SIG-M5 treated with dmso at 0.1 percent for 504 hours (cell line): ENCODE measurements around the gene HOATZ.

Experiments used
- DNase-seq: peaks from one replicate; lab custom pipeline; 2025; ENCODE audit not compliant: unreplicated experiment; lab: John Stamatoyannopoulos, UW

Gene HOATZ

DNA sequence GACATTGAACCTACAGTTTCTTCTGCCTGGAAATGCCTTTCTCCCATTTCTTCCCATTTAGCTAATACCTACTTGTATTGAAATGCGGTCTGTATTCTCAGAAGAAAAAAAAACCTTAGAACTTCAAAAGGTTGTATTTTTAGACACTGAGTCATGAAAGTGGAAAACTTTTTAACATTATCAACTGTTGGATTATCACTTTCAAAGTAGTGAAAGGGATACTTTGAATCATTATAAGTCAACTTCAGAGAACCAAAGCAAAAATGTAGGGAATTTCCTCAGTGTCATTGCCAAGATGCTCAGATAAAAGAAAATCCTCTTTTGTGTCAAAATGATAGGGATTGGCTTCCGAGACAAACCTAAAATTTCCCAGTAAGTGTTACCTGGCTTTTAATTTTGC lies 6.6 kb downstream of the HOATZ start:
- DNase-seq: no peak

DNA sequence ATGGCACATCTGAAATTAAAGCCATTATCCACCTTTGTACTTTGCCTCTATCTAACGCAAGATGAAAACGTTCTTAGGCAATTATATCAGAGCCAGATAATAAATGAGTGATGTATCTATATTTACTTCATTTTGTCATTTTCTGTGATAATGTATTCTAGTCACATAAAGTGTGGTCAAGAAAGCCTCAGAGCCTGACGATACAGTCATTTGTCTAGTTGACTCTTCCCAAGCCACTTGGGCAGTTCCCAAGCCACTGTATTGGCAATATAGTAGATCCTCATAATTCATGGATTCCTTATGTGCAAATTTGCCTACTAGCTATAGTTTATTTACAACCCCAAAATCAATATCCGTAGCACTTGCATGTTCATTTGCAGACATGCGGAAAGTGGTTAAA lies 7.8 kb downstream of the HOATZ start:
- DNase-seq: no peak

DNA sequence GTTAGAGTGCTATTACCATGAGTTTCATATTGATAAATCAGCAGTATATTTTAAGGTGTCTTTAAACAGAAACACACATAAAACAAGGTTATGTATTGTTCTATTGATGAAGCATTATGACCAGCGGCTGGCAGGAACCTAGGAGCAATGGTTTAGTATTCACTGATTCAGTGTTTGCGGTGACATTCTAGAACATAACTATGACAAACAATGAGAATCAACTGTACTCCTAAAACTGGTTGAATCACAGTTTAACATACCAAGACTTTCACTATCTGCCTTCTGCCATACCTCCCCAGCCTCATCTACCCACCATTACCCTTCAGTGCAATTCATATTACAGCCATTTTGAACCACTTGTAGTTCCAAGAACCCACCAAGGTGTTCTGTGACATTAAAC lies 8.8 kb downstream of the HOATZ start:
- no peak for DNase-seq

DNA sequence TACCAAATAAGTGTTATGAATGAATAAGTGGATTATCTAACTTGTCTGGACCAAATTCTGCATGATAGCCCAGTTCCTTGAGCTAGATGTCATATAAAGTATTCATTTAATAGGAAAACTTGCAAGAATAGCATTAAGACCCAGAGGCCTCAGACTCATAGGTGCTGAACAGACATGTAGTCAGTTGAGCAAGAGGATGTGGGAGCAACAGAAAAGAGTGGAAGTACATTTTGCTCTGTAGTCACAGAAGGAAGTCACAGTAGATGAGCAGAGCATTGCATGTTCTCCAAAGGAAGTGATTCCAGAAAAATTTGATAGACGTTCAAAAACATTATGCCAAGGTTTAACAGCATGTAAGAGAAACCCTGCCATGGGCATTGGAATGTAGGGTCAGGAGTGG lies 9.5 kb downstream of the HOATZ start:
- peak; percentile 14 for DNase-seq

DNA sequence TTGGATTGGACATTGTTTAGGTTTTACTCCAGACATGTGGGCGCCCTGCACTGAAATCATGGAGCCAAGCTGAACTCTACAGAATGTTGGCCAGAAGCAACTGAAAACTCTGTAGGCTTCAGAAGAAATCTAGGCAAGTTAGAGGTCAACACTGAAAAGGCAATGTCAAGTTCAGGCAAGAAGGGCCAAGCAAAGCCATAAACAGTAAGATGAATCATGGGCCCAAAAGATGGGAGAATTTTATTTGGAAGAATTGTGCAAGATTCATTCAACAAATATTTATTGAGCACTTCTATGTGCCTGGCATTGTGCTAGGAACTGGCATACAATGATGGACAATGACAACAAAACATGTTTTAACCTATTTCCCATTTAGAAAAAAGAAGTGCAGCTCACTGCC lies 10.9 kb downstream of the HOATZ start:
- DNase-seq: no peak

DNA sequence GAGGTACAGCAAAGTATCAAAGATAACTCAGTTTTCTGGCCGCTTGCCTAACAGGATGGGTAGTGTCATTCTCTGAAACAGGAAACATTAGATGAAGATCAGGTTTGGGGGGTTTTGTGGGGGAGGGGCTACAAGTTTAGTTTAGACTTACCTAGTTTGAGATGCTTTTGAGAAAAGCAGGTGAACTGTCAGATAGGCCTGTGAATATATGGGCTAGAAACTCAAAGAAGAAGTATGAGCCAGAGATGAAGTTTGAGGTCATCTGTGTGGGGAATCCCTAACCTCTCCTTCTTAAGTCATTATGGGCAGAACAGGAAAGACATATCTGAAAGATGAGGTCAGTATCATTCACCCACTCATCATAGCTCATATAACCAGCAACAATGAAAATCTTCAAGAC lies 11.9 kb downstream of the HOATZ start:
- no peak for DNase-seq

DNA sequence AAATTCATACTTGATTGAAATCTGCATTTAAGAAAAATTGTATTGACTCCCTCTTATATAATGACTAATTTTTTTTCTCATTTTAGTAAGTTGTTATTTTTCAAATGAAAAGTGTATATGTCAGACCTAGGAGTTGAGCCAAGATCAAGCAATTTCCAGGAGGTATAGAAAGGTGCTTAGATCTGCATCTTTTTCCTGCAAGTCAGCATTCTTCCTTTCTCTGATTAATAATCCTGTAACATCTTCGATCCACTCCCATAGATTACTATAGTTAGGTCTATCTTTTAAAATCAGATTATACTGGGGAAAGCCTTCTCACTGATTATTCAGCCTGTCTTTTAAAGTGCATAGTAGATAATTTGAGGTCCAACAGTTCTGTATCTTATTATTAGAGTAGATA lies 12.7 kb downstream of the HOATZ start:
- no peak for DNase-seq

DNA sequence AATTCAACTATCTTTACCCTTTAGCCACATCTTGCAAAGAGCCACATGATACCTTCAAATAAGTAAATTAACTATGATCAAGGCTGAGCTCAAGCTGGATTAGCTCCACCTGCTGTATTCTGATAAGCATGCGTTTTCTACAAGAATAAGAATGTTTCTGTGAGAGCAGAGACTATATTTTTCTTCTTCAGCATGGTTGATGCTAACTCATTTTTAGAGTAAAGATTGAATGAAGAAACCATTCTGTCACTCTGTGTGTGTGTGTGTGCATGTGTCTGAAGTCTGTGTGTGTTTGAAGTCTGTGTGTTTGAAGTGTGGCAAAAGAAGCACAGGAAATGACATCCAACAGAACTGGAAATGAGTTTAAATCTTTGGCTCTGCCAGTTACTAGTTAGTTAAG lies 14.0 kb downstream of the HOATZ start:
- DNase-seq: no peak

DNA sequence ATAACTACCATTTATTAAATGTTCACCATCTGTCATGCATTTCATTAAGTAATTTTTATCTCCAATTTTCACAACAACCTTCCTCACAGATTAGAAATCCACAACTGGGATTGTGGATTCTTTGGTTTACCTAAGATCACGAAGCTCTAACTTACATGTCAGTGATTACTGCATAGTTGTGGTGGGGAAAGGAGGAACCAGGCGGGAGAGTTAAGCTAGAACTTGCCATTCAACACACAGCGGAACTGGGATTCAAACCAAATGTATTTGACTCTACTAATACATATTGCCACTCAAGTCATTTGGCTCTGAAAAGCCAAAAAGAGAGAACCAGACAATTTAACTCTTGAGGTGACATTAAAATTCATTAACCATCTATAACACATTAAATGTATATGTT lies 15.5 kb downstream of the HOATZ start:
- peak; percentile 34 for DNase-seq

DNA sequence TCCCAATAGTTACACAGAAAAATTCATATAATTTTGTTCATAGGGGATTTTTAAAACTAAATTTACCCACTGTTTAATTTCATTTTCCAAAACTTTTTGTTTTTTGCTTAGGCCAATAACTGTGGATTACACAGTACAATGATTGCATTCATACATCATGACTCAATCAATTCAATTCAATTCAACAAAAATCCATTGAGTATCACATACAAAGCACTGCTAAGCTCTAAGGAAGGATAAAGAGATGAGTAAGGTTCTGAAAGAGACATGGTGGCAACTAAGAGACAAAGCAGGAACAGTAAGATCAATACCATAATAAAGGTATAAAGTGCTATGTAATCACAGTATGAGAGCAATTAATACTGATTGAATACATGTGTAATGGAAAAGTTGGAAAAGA lies 16.6 kb downstream of the HOATZ start:
- DNase-seq: no peak

DNA sequence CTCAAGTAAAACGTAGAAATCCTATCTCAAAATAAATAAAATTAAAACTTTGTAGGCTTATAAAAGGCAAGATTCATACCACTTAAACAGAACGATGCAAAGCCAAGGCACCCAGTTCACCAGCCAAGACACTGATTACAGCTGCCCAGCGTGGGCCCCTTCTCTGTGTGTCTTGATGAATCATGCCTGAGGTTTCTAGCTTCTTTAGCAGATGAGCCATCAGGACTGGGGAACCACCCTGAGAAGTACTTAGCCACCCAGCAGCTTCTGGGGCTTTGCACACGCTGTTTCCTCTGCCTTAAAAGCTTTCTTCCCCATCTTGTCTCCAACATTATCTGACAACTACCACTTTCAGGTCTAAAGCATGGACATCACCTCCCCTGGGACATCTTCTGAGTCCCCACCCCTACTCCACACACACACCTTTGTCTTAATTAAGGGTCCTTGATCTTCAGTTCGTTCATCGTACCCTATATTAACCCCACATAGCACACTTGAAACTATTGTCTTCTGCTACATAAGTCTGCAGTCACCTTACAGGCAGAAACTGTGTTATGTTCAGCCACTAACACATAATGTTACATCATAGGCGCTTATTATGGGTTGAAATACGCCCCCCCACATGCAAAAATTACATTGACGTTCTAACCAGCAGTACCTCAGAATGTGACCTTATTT lies 17.2 kb downstream of the HOATZ start:
- peak; percentile 83 for DNase-seq

DNA sequence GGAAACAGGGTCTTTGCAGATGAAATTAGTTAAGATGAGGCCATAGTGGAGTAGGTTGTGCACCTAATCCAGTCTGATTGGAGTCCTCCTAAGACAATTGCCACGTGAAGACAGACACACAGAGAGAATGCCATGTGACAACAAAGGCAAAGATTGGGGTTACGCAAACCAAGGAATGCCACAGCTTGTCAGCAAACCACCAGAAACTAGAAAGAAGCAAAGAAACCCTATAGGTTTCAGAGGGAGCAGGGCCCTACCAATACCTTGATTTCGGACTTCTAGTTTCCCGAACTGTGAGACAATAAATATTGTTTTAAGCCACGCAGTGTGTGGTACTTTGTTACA lies 17.8 kb downstream of the HOATZ start:
- peak; percentile 16 for DNase-seq

DNA sequence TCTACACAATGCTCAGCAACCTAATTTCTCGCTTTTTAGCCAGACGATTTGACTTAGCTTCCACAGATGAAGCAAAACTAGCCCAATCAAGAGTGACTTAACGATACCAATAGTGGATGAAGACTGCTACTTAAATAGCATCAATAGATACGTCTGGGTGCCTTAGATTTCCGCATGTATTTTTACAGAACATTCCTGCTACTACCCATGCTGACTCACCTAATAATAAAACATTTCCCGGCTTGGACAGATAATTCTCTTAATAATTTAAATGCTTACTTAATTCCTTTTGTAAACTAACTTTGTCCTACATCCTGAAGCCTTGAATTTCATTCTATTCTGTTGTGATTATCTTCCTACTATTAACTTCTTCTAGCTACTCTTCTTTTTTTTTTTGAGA lies 20.7 kb downstream of the HOATZ start:
- no peak for DNase-seq

DNA sequence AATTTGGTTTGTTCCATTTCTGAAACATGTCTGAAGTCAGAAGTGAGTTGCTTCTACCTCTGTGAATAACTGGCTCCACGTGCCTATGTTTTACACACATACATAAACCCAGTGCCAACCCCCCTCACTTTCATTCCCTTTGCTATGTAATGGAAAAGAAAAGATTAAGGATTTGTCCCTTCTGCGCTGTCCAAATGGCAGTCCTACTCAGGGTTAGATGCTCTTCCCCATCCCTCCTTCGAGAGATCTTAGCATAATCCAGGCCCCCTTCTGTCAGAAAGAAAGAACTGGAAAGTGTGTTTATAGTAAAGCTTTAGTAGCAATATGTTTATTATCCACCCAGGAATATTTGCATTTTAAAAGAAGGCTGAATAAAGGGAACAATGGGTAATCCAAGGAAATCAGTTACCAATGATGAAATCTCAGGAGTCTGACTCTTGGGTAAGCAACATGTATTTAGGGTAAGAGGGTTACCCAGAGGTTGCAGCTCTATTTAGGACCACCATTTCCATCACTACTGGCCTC lies 22.8 kb downstream of the HOATZ start:
- no peak for DNase-seq

DNA sequence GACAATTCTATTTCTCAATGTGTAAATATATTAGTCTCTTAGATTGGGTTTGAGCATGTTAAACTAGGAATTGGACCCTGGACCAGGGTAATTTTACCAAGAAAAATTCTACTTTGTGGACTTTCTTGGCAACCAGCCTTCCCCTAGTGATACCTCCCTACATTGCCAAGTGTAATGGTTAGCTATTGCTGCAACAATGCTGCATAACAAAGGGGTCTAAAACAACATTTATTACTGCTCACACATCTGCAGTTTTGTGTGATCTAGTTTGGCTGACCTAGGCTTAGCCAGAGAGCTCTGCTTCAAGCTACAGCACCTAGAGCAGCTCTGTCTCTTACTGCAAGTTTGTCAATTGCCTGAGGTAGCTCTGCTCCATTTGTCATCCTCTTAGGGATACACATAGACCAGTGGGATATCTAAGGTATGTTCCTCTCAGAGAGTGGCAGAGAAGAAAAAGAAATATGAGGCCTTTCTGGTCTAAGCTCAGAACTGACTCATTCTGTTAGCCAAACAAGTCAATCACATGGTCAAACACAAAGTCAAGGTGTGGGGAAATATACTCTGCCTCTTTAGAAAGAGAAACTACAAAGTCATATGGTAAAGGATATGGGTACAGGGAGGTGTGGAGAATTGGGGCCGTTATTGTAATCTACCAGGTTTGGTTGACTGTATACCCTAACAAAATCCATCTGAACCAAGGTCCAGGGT lies 24.0 kb downstream of the HOATZ start:
- DNase-seq: no peak

DNA sequence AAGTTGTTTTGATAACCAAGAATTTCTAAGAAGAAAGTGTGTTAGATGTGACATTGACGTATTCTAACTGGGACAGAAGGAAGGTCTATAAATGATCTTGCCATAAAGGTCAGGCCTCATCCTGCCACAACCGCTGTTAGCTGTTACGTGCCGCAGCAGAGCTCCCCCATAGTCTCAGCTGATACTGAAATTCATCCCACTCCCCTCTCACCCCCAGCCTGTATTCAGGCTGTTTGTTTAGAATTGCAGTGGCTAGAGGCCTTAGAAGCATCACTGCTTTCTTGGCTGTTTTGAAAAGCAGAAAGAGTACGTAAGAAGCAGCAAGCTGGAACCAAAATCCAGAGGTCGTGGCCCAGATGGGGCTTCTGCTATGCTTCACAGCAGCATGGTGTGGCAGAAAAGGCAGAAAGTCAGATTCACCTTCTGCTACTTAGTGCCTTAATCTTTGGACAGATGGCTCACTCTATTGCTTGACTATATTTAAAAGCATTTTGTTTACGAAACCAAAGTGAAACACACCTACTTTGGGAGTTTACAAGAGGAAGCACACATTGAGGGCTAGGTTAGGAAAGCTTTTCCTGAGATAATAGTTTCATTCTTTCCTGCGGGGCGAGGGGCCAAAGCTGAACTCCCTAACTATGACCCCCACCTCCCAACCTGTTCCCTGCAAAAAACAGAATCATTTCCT lies 25.0 kb downstream of the HOATZ start:
- DNase-seq: no peak

DNA sequence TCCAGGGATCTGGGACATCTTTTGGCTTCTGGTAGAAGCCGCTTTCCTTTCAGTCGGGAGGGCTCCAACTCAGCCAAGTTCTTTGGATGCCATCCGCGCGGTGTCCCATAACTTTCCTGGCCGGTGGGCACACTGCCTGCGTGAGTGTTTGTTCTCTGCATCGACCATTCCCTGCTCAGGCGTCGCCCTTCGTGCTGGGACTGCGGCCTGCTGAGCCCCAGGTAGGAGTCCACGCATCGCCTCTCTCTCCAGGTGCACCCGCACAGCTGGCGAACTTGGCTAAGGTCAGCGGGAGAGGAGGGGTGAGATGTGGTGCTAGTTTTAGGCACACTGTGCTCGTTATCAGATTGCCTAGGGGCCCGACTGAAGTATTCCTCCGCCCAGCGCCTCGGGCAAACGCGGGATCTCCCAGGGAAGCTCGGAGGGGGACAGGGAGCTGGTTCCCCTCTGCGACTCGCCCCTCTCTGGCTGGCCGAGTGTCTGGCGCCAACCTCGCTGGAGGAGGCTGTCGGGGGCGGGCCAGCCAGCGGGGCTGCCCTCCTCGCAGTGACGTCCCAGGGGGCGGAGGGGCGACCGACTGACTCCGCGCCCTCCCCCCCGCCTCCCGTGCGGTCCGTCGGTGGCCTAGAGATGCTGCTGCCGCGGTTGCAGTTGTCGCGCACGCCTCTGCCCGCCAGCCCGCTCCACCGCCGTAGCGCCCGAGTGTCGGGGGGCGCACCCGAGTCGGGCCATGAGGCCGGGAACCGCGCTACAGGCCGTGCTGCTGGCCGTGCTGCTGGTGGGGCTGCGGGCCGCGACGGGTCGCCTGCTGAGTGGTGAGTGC lies 25.7 kb downstream of the HOATZ start, which contains the start of gene LAYN:
TSS of gene LAYN (plus strand) at position 607 of the 823 bp plus-strand sequence. CDS start at position 731, 124 bp downstream.
- DNase-seq: no peak

DNA sequence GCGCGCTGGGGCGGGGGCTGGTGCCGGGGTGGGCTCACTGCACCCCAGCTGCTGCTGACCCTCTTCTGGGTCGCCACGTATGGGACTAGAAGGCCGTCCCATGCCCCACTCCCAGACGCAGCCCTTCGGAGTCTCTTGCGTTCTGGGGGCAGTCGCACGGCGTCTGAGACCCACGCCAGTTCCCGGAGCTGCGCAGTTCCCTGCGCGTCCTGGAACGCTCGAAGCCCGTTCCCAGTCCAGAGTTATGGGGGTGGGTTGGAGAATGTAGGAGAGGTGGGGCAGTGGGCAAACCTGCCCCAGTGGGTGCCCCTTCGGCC lies 26.3 kb downstream of the HOATZ start:
- DNase-seq: no peak

DNA sequence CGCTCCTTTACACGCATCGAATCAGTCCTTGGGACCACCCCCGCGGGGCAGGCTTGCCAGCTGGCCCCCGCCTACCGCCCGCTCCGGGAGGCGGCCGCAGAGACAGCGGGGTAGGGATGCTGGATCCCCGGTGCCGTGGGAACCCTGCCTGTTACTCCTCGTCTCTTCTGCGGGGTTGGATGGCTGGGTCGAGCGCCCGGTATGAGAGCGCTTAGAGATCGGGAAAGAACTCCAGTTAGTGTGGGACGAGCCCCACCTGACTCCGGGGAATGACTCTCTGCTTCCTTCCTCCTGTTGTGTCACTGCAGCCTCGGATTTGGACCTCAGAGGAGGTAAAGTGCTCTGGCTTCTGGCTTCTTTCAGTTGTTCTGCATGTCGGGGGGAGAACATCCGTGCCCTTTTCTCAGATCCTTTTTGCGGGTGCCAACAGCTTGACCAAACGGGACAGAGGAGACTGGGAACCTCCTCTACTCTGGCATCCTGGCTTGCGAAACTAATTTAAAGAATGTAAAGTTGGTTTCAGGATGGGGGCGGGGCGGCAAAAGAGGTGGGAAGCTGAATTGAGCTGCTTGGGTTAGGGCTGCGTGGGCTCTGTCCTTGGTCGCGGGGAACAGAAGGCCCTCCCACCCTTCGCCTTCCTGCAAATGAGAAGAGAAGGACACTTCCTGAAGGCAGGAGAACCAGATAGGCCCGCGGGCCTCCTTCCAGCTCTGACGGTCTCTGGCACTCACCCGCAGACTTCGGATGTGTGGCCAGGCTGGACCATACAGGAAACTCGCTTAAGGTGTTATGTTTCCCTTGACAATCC lies 26.9 kb downstream of the HOATZ start:
- no peak for DNase-seq

DNA sequence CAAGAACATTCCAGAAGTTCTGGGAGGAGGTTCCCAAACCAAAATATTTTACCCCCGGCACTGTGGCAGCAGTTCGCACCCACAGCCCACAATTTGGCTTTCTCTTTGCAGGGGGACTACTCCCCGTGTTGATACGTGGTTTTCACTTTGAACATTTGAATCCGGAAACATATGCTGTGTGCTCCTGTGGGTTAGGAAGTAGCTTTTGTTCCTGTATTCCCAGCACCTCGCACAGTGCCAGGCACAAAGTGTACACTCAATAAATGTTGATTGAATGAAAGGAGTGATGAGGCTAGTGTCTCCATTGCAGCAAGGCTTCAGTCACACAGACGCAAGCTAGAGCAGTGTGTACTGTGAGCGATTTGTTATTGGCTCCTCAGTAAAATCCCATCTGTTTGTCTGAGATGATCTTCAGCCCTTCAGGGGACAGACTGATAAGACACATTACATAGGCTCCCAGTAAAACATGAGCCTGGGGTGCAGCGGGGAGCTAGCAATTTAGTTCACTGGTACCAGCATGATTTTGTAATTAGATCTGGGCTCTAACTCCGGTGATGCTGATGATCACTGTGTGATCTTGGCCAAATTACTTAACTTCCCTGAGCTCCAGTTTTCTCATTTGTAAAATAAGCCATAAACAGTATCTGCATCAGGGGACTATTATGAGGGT lies 28.2 kb downstream of the HOATZ start:
- DNase-seq: no peak
